DMS53 treated with DMSO at 0.1 percent for 48 hours (cell line): ENCODE measurements around the gene UBE2D1.
A peak's percentile ranks its signal among the peaks of the same experiment; 100 is the strongest.
"Not testable (repeated sequence)": the region's sequence is repeated elsewhere in the genome, so short reads cannot be mapped to it uniquely, and the experiment has no call there.

Experiments
- DNase-seq: peaks from one replicate; lab custom pipeline; 2025; ENCODE audit not compliant: unreplicated experiment; lab: John Stamatoyannopoulos, UW

Gene UBE2D1

GRCh38 chr10:58373442-58373827 is 38.6 kb downstream of the UBE2D1 start:
- DNase-seq = no peak

GRCh38 chr10:58382489-58382995 is 47.7 kb downstream of the UBE2D1 start:
- DNase-seq = no peak

GRCh38 chr10:58384095-58384494 is 49.3 kb downstream of the UBE2D1 start:
- peak; percentile 16 for DNase-seq

GRCh38 chr10:58384544-58384998 is 49.8 kb downstream of the UBE2D1 start:
- peak; percentile 47 for DNase-seq

- DNase-seq = peak; percentile 87
These were observed 50.4 kb downstream of the UBE2D1 start, which contains the start of gene TFAM for GRCh38 chr10:58384999-58385783. TSS of gene TFAM (plus strand) at chr10:58385410. CDS start at chr10:58385548, 138 bp downstream.

GRCh38 chr10:58385784-58386112 is 50.9 kb downstream of the UBE2D1 start:
- DNase-seq = no peak

GRCh38 chr10:58389024-58389423 is 54.2 kb downstream of the UBE2D1 start:
- DNase-seq = no peak

- no peak for DNase-seq
These were observed 58.5 kb downstream of the UBE2D1 start for GRCh38 chr10:58393317-58393716.

- no peak for DNase-seq
These were observed 59.7 kb downstream of the UBE2D1 start for GRCh38 chr10:58394471-58394870.

- no peak for DNase-seq
These were observed 61.3 kb downstream of the UBE2D1 start for GRCh38 chr10:58396057-58396456.

GRCh38 chr10:58397830-58398229 is 63.0 kb downstream of the UBE2D1 start:
- DNase-seq = no peak

GRCh38 chr10:58399410-58399809 is 64.6 kb downstream of the UBE2D1 start:
- DNase-seq = no peak

GRCh38 chr10:58400609-58401008 is 65.8 kb downstream of the UBE2D1 start:
- peak; percentile 12 for DNase-seq

- no peak for DNase-seq
These were observed 69.2 kb downstream of the UBE2D1 start for GRCh38 chr10:58404001-58404400.

GRCh38 chr10:58409956-58410610 is 75.3 kb downstream of the UBE2D1 start:
- no peak for DNase-seq

- DNase-seq = no peak
These were observed 77.7 kb downstream of the UBE2D1 start for GRCh38 chr10:58412502-58412961.

GRCh38 chr10:58414270-58415041 is 79.7 kb downstream of the UBE2D1 start:
- DNase-seq = peak; percentile 14

- no peak for DNase-seq
These were observed 81.0 kb downstream of the UBE2D1 start for GRCh38 chr10:58415757-58416156.

- DNase-seq = not testable (repeated sequence)
These were observed 83.1 kb downstream of the UBE2D1 start for GRCh38 chr10:58417902-58418301.
